Measurements from ENCODE around the gene AK3. TPM values are rescaled to one million over a fixed set of nuclear protein-coding genes. Genes with fewer than 3 reads are reported as not detected.

Gene AK3
- total RNA-seq, 1 experiment from 2014 or later: 61.0 TPM

GRCh38 chr9:4689687-4690104, 51.3 kb downstream of the AK3 start:
- intact Hi-C loops (cut with micrococcal nuclease): no loop called here
- BruUV-seq (replicated peaks): no TSS peak
- no peak for DNase-seq (ENCODE audit: unreplicated experiment)
- H3K36me3 Mint-ChIP-seq (ENCODE audit: insufficient read depth, unreplicated experiment): peaks cover 38% of the 10 kb centered on the region
- H3K4me3 Mint-ChIP-seq (ENCODE audit: unreplicated experiment): no peak overlapping the region
- TF ChIP-seq, protein P1, sequence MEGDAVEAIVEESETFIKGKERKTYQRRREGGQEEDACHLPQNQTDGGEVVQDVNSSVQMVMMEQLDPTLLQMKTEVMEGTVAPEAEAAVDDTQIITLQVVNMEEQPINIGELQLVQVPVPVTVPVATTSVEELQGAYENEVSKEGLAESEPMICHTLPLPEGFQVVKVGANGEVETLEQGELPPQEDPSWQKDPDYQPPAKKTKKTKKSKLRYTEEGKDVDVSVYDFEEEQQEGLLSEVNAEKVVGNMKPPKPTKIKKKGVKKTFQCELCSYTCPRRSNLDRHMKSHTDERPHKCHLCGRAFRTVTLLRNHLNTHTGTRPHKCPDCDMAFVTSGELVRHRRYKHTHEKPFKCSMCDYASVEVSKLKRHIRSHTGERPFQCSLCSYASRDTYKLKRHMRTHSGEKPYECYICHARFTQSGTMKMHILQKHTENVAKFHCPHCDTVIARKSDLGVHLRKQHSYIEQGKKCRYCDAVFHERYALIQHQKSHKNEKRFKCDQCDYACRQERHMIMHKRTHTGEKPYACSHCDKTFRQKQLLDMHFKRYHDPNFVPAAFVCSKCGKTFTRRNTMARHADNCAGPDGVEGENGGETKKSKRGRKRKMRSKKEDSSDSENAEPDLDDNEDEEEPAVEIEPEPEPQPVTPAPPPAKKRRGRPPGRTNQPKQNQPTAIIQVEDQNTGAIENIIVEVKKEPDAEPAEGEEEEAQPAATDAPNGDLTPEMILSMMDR (IDR thresholded peaks at IDR 0.05; ENCODE audit: unreplicated experiment): no peak
- H3K27ac Mint-ChIP-seq (ENCODE audit: low read depth, unreplicated experiment): no peak overlapping the region
- H3K27me3 Mint-ChIP-seq (ENCODE audit: insufficient read depth, unreplicated experiment): no peaks in the 10 kb centered on the region
- peaks cover 4% of the 10 kb centered on the region for H3K4me1 Mint-ChIP-seq (ENCODE audit: insufficient read depth, unreplicated experiment)
- ChIA-PET CTCF (no interaction called here), POLR2A (no interaction called here)
- H3K9me3 Mint-ChIP-seq (ENCODE audit: unreplicated experiment): no peaks in the 10 kb centered on the region

- ChIA-PET POLR2A (interaction anchor here (0.6 to 1.2 kb wide), 2 partner anchors 8 to 10 kb away, joined by 4 read pairs; partner anchors contain the start of gene CDC37L1), CTCF (no interaction called here)
- no peak overlapping the region for H3K27ac Mint-ChIP-seq (ENCODE audit: low read depth, unreplicated experiment)
- TF ChIP-seq, protein P1 (IDR thresholded peaks at IDR 0.05; ENCODE audit: unreplicated experiment): no peak
- no peak overlapping the region for H3K4me3 Mint-ChIP-seq (ENCODE audit: unreplicated experiment)
- no TSS peak for BruUV-seq (replicated peaks)
- no peak for DNase-seq (ENCODE audit: unreplicated experiment)
- H3K4me1 Mint-ChIP-seq (ENCODE audit: insufficient read depth, unreplicated experiment): peaks cover 6% of the 10 kb centered on the region
- intact Hi-C loops (cut with micrococcal nuclease): no loop called here
- H3K27me3 Mint-ChIP-seq (ENCODE audit: insufficient read depth, unreplicated experiment): no peaks in the 10 kb centered on the region
- H3K9me3 Mint-ChIP-seq (ENCODE audit: unreplicated experiment): no peaks in the 10 kb centered on the region
- peaks cover 36% of the 10 kb centered on the region for H3K36me3 Mint-ChIP-seq (ENCODE audit: insufficient read depth, unreplicated experiment)
These were observed 52.0 kb downstream of the AK3 start for GRCh38 chr9:4689021-4689420.

DNA sequence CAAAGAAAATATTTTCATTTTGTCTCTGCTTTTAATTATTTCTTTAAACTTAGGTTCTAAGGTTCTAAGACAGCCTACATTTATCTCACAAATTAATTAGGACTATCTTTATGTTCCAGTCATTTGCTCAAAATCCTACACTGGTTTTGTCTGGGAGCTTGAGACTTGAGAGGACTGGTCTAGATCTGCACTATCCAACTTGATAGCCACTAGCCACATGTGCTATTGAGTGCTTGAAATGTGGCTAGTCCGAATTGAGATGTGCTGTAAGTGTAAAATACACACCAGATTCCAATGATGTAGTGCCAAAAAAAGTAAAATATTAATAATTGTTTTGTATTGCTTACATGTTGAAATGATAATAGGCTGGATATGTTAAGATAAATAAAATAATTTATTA, 54.4 kb downstream of the AK3 start:
- CTCF ChIA-PET: interaction anchor here (0.6 to 1.4 kb wide), 2 partner anchors 8 to 44 kb away, joined by 3 read pairs; no protein-coding TSS in a partner anchor
- BruUV-seq (replicated peaks): no TSS peak

GRCh38 chr9:4686112-4686511, 54.9 kb downstream of the AK3 start:
- ChIA-PET POLR2A (interaction anchor here (0.7 kb wide), 1 partner anchor 904 kb away, joined by 3 read pairs; no protein-coding TSS in a partner anchor), CTCF (interaction anchor here (0.6 to 1.5 kb wide), 3 partner anchors 9 to 324 kb away, joined by 3 to 4 read pairs (median 3); no protein-coding TSS in a partner anchor)
- no peak for DNase-seq (ENCODE audit: unreplicated experiment)
- Mint-ChIP-seq H3K27ac (ENCODE audit: low read depth, unreplicated experiment) (no peak overlapping the region), H3K36me3 (ENCODE audit: insufficient read depth, unreplicated experiment) (peaks cover 33% of the 10 kb centered on the region), H3K4me3 (ENCODE audit: unreplicated experiment) (no peak overlapping the region), H3K4me1 (ENCODE audit: insufficient read depth, unreplicated experiment) (peaks cover 14% of the 10 kb centered on the region), H3K9me3 (ENCODE audit: unreplicated experiment) (no peaks in the 10 kb centered on the region), H3K27me3 (ENCODE audit: insufficient read depth, unreplicated experiment) (no peaks in the 10 kb centered on the region)
- intact Hi-C loops (cut with micrococcal nuclease): no loop called here
- BruUV-seq (replicated peaks): no TSS peak
- TF ChIP-seq, protein P1 (IDR thresholded peaks at IDR 0.05; ENCODE audit: unreplicated experiment): no peak

More for the DNA sequence above, 54.4 kb downstream of the AK3 start:
- intact Hi-C loops (cut with micrococcal nuclease): no loop called here
- no peaks in the 10 kb centered on the region for H3K27me3 Mint-ChIP-seq (ENCODE audit: insufficient read depth, unreplicated experiment)
- H3K27ac Mint-ChIP-seq (ENCODE audit: low read depth, unreplicated experiment): no peak overlapping the region
- H3K9me3 Mint-ChIP-seq (ENCODE audit: unreplicated experiment): no peaks in the 10 kb centered on the region
- no peak for DNase-seq (ENCODE audit: unreplicated experiment)
- no peak overlapping the region for H3K4me3 Mint-ChIP-seq (ENCODE audit: unreplicated experiment)
- TF ChIP-seq, protein P1 (IDR thresholded peaks at IDR 0.05; ENCODE audit: unreplicated experiment): no peak
- H3K36me3 Mint-ChIP-seq (ENCODE audit: insufficient read depth, unreplicated experiment): peaks cover 33% of the 10 kb centered on the region
- peaks cover 14% of the 10 kb centered on the region for H3K4me1 Mint-ChIP-seq (ENCODE audit: insufficient read depth, unreplicated experiment)
- POLR2A ChIA-PET: interaction anchor here (0.7 to 1.4 kb wide), 2 partner anchors 24 to 904 kb away, joined by 3 to 4 read pairs; partner anchors contain the start of gene PLPP6
